ENCODE results near the gene NNAT. TPM values are rescaled to one million over a fixed set of nuclear protein-coding genes. Genes with fewer than 3 reads are reported as not detected.

Gene NNAT
- total RNA-seq, 2 donors from 2014 or later = 0.52 TPM; not detected in 1

DNA sequence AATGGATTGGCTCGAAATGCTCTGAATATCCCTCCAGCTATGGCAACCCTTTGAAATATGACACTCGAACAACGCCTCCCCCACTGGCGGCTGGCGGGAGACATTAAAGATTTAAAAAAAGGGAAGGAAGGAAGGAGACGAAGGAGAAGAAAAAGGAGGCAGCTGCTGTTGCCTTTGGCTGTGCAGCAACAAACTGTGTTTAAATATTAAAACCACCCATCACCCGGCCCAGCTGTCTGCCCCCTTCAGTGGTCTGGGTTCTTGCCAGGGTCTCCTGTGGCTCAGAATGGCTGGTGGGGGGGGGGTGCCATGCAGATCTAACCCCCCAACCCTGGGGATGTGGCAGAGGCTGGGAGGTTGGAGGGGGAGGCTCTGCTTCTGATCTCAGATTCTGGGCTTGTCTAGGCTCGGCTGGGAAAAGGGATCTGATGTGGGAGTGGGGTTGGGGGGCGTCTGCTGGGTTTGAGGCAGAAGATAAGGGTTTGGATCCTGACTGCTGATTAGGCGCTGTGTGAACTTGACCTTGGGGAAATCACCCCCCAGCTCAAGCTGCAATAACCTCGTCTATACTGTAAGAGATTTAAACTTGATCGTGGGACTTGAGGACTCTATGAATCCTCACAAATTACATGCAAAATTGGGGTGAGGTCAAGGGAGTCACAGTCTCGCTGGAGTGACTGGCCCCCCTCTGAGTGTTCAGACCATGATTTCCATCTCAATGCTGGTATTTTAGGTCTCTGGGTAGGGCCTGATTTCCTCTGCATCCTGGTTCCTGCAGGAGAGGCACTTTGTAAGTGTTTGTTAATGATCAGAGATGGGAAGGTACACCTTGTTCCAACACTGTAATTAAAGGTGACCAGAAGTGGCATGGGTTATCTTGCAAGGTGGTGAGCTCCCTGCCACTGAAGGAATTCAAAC, 46.9 kb downstream of the NNAT start:
- no peak overlapping the region for H3K27ac ChIP-seq
- 4 to 5% methylated on average over 10 to 13 of the region's 13 CpGs for WGBS, 2 donors
- no peak for ATAC-seq
- TF ChIP-seq POLR2A (IDR thresholded peaks at IDR 0.05) = no peak
- TF ChIP-seq, protein P1, sequence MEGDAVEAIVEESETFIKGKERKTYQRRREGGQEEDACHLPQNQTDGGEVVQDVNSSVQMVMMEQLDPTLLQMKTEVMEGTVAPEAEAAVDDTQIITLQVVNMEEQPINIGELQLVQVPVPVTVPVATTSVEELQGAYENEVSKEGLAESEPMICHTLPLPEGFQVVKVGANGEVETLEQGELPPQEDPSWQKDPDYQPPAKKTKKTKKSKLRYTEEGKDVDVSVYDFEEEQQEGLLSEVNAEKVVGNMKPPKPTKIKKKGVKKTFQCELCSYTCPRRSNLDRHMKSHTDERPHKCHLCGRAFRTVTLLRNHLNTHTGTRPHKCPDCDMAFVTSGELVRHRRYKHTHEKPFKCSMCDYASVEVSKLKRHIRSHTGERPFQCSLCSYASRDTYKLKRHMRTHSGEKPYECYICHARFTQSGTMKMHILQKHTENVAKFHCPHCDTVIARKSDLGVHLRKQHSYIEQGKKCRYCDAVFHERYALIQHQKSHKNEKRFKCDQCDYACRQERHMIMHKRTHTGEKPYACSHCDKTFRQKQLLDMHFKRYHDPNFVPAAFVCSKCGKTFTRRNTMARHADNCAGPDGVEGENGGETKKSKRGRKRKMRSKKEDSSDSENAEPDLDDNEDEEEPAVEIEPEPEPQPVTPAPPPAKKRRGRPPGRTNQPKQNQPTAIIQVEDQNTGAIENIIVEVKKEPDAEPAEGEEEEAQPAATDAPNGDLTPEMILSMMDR (IDR thresholded peaks at IDR 0.05) = no peak
- H3K4me1 ChIP-seq = peaks cover 5% of the 10 kb centered on the region
- DNase-seq = no peak
- intact Hi-C loops (cut with DNase I) = no loop called here
- H3K27me3 ChIP-seq = no peaks in the 10 kb centered on the region
- no peaks in the 10 kb centered on the region for H3K36me3 ChIP-seq (replicated peaks in 1 of 2; ENCODE audit: insufficient read depth in 1 of 2, low read depth in 2 of 2)
- no peaks in the 10 kb centered on the region for H3K9me3 ChIP-seq
- H3K4me3 ChIP-seq = no peak overlapping the region

DNA sequence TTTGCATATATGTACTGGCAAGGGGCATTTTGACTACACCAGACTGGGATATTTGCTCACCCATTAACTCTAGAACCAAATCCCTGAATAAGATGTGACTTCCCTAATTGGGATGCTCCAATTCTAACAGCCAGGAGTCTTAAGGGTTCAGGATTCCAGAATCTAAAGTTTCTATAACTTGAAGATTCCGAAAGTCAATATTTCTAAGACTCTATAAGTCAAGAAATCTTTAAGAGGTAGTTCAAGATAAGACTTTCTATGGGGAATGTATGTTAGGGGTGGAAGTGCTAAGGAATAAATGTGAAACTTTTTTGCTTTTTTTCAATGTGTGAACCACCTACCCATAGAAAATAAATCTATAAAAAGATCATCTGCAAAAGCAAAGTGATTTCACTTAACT, 49.4 kb downstream of the NNAT start:
- Histone ChIP-seq H3K27ac (no peak overlapping the region), H3K9me3 (no peaks in the 10 kb centered on the region), H3K4me3 (no peak overlapping the region), H3K36me3 (replicated peaks in 1 of 2; ENCODE audit: insufficient read depth in 1 of 2, low read depth in 2 of 2) (no peaks in the 10 kb centered on the region), H3K4me1 (no peaks in the 10 kb centered on the region), H3K27me3 (no peaks in the 10 kb centered on the region)
- 42 to 71% methylated on average over 1 of the region's 1 CpG for WGBS, 2 donors
- DNase-seq (no peak), ATAC-seq (no peak)
- intact Hi-C loops (cut with DNase I) = no loop called here
- no peak for TF ChIP-seq POLR2A (IDR thresholded peaks at IDR 0.05)
- TF ChIP-seq, protein P1 (IDR thresholded peaks at IDR 0.05) = no peak

GRCh38 chr20:37571033-37571432, 50.0 kb downstream of the NNAT start:
- H3K9me3 ChIP-seq = no peaks in the 10 kb centered on the region
- H3K36me3 ChIP-seq (replicated peaks in 1 of 2; ENCODE audit: insufficient read depth in 1 of 2, low read depth in 2 of 2) = no peaks in the 10 kb centered on the region
- DNase-seq = no peak
- no peak for TF ChIP-seq POLR2A (IDR thresholded peaks at IDR 0.05)
- TF ChIP-seq, protein P1 (IDR thresholded peaks at IDR 0.05) = no peak
- H3K27ac ChIP-seq = no peak overlapping the region
- WGBS, 2 donors = 67% methylated on average over 6 of the region's 6 CpGs
- no peak overlapping the region for H3K4me3 ChIP-seq
- H3K27me3 ChIP-seq = no peaks in the 10 kb centered on the region
- H3K4me1 ChIP-seq = no peaks in the 10 kb centered on the region
- intact Hi-C loops (cut with DNase I) = no loop called here
- ATAC-seq = no peak

Other genes with a start within 250 kb of the NNAT start
- gene MANBAL, start 231.6 kb upstream of the NNAT start, total RNA-seq = 10 to 100 TPM in 1 of 2 donors, 1 to 10 TPM in 1; 8.6 to 11.9 TPM
- 10 to 100 TPM; 25.9 to 35.3 TPM for gene SRC, start 175.1 kb upstream of the NNAT start, total RNA-seq
- gene BLCAP, start 6.6 kb downstream of the NNAT start, total RNA-seq = 10 to 100 TPM; 24.1 to 44.8 TPM
- 10 to 100 TPM in 1 of 2 donors, 1 to 10 TPM in 1; 8.6 to 17.4 TPM for gene CTNNBL1, start 172.8 kb downstream of the NNAT start, total RNA-seq

Data from body of pancreas (tissue), 4 donors.